GM21423 (cell line): ENCODE results near the gene MCRS1.
"Not testable (repeated sequence)": the region's sequence is repeated elsewhere in the genome, so short reads cannot be mapped to it uniquely, and the experiment has no call there.

ENCODE experiments used
- ATAC-seq: cut with Tn5 transposase; IDR thresholded peaks from one replicate; pipeline ENCODE4 v1.9.1; 2021; ENCODE audit warnings: mild to moderate bottlenecking, moderate library complexity; ENCODE audit not compliant: unreplicated experiment

Gene MCRS1

DNA sequence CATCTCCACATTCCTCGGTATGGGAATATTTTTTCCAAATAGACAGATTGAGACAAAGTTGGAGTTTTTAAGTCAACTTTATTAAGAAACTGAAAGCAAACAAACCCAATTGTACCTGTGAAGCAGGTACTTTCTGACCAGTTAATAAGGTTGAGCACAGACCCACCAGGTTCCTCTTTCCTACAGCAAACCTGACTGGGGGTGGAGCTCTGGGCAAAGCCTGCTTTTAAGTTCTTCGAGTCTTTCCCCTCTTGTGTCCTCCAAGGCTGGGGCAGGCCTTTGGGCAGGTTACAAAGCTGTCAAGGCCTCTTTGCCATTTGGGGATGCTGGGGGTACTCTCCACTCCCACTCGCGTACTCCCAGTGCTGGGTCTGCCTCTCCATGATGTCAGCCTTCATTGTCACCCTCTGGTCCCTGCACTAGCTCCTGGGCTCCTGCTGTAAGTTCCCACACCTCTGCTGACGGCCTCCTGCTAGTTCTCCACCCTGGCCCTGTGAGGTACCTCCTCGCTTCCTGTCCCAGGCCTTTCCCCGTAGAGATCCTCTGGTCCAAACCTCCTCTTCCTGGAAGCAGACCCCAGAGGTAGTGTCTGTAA lies 25.9 kb downstream of the MCRS1 start:
- ATAC-seq: no peak

DNA sequence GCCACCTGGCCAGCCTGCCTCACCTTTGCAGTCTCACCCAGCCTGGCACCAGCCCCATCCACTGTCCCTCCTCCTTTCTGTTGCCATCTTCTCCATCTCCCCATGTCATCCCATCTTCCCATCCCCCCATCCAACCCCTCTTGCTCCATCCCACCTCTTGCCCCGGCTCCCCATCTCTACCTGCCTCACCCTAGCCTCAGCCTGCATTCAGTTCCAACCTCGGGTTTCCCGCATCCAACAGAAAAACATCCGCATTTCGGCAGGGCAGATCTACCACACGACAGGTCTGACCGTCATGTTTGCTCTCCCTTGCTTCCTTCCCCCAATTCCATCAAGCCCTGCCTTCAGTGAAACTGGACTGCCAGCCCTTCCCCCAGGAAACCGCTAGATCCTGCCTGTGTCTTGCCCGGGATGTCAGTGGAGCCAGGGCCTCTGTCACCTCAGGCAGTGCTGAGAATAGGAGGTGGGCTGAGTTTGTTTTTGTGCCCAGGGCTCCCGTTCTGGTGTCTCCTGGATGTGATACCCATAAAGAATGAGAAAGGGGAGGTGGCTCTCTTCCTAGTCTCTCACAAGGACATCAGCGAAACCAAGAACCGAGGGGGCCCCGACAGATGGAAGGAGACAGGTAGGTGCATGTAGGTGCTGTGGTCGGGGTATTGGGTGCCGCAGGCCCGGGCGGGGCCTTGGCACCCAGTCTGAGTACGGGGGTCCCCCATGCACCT lies 26.6 kb downstream of the MCRS1 start:
- ATAC-seq: no peak

DNA sequence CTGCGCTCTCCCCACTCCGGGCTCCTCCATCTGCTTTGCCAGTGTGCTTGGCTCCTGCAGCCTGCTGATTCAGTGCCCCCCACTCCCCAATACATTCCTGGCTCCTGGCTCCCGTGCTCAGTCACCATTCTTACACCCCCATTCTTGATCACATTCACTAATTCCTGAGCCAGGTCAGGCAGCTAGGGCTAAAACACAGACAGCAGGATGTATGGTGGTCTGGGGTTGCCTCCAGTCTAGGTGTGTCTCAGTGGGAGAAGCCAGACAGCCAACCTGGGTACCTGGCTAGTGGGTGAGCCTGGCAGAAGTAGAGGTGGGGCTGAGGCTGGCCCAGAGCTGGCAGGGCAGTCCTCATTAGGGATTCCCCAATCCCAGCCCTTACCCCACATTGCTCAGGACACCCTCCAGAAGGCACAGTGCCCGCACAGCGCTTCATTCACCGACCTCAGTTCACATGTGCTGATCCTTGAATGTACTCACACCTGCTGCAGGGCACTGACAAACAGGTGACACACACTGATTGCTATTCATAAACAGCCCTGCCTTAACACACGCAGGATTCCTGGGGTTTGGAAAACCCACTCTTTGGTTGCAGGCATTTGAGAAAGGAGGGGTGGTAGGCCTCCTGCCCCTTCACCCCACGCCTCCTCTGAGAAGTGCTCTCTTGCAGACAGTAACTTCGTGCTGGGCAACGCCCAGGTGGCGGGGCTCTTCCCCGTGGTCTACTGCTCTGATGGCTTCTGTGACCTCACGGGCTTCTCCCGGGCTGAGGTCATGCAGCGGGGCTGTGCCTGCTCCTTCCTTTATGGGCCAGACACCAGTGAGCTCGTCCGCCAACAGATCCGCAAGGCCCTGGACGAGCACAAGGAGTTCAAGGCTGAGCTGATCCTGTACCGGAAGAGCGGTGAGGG lies 27.5 kb downstream of the MCRS1 start:
- ATAC-seq: no peak

DNA sequence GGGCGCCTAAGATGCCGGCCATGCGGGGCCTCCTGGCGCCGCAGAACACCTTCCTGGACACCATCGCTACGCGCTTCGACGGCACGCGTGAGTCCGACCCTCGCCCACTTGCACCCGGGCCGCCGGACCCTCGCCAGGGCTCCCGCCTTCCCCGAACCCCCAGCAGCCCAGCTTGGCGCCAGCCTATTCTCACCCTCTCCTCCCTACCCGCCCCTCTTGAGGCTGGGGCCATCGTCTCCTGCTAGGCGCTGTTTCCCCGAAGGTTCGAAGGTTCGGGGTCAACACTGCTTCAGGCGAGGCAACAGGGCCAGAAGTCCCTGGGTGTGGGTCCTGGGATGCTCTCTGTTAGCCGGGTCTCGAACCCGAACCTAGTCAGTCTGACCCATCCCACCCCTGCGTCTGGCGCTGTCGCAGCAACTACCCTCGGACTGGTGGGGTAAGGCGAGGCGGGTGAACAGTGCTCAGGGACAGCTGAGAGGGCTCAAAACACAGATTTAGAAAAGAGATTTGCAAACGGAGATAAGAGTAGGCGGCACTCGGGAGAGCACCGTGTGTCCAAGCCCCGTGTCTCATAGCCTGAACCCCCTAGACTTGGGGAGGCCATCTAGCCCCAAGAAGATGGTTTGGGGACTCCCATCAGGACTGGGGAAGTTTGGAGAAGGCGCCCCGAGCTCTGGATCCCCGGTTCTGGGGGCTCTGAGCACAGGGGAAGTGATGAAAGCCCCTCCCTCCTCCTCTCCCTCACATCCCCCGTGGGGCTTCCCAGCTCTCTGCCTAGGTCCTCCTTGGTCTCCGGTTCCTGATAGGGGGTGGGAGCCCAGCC lies 28.3 kb downstream of the MCRS1 start:
- no peak for ATAC-seq

DNA sequence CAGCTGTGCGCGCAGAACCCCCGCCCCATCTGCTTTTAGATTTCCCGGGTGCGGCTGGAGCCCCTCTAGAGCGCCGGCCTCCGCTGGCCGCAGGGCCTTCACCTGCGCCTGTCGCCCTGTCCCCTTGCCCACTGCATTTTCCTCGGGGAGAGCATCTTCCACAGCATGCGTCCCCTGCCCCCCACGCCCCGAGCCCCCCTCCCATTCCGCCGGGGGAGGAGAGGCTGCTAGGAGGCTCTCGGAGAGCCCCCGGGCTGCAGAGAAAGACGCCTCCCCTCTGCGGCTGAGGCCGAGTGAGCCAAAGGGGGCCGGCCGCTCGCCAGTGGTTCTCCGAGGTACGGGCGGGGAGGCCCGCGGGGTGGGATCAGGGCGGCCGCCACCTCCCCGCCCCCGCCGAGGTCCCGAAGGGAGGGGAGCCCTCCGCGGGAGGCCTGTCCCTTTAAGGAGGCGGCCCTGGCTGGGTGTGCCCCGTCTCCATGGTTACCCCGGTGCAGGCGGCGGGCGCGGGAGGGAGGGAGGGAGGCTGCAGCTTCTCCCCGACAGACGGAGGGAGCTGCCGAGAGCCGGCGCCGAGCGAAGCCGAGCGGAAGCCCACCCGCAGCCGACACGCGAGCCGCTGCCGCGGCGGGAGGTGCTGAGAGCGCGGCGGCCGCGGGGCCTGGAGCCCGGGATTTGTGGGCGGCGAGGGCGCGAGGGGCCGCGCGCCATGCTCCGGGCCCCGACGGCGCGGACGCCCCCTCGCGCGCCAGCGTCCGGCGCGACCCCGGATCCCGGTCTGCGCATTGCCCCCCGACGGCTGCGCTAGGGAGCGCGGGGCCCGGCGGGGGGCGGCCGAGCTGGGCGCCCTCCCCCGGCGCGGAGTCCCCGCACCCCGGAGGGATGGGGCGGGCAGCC lies 29.2 kb downstream of the MCRS1 start, which contains the start of gene KCNH3:
TSS of gene KCNH3 (plus strand) at position 521 of the 894 bp plus-strand sequence. CDS start 387 bp downstream, outside the sequence.
- peak; percentile 70 for ATAC-seq

DNA sequence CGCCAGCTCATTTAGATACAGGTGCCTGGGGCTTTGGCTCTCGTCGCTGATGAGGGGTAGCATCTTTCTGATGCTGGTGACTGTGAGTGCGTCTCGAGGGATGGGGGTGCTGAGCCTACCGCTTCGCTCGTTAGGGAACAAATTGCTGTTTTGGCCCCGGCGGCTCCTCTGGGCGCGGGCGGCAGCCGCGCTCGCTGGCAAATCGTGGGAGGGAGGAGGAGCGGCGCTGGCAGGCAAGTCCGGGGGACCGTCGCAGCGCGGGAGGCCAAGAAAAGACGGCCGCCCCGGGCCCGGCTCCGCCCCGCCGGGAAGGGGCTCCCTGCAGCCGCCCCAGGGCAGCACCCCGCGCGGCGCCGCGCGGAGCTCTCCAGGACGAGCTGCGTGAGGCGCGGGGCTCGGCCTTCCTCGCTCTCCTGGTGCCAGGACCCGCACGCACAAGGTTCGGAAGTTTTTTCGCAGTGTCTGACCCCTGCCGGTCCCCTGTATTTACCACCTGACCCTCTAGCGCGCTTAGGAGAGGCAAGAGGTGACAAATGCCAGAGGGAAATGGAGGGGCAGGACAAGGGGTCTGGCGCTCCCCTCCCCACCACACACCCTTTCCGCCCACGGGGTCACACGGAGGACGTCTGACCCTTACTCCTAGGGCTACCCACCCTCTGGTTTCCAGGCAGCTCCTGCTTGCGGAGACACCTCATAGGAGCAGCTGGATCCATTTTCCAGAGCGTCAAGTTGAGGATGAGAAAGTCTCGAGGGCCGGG lies 30.0 kb downstream of the MCRS1 start:
- ATAC-seq: no peak

DNA sequence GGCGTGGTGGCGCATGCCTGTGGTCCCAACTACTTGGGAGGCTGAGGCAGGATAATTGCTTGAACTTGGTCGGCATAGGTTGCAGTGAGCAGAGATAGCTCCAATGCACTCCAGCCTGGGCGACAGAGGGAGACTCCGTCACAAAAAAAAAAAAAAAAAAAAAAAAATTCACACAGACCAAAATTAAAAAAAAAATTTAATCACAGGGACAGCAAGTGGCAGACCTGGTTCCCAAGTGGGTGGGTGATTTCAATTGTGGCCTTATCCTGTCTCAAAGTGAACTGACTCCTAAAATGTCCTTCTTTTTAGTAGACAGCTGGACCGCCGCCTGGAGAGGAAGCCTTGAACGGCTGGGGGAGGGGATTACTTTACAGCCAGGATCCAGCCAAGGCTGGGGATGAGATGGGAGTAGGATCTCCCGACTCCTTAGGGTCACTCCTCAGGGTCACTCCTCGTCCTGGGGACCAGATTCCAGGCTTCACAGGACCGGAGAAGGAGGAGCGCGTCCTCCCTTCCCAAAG lies 30.7 kb downstream of the MCRS1 start:
- ATAC-seq: no peak

DNA sequence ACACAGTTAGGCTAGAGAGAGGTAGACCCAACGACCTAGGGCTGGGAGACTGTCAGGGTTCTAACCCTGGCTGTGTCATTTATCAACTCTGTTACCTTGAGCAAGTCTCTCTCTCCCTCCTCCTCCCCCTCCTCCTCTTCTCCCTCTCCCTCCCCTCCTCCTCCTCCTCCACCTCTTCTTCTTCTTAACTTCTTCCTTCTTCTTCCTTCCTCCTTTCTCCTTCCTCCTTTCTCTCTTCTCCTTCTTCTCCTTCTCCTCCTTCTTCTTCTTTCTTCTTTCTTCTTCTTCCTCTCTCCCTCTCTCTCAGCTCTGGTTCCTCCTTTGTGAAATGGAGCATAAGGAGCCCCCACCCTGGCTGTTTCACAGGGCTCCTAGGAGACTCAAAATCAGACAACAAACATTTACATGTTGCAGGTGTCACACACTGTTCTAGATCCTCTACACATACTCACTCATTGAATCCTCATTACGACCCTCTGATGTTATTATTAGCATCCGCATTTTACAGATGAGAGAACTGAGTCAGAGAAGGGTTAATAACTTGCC lies 31.3 kb downstream of the MCRS1 start:
- ATAC-seq: no peak

DNA sequence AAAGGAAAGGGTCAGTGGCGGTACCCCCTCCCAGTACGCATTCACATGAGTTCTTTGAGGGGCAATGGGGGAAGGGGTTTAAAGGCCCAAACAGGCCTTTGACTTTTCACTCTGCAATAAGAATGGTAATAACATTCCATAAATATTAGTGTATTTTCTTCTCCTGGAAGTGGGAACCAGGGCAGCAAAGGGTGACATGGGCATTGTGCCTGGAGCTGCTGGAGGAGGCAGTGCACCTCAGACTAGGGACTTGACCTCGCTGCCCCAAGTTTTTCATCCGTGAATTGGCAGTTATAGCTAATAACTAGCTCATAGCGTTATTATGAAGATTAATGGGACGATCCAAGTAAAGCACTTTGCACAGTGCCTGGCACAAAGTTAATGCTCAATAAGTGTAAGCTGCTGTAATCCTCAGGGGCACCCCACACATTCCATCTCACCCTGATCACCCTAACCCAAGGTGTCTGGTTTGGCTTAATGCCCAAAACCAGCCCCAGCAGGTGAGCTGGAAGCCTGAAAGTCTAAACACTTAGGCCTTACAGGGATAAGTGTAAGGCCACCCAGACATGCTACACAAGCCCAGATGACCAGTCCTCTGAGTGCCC lies 31.9 kb downstream of the MCRS1 start:
- ATAC-seq: no peak

DNA sequence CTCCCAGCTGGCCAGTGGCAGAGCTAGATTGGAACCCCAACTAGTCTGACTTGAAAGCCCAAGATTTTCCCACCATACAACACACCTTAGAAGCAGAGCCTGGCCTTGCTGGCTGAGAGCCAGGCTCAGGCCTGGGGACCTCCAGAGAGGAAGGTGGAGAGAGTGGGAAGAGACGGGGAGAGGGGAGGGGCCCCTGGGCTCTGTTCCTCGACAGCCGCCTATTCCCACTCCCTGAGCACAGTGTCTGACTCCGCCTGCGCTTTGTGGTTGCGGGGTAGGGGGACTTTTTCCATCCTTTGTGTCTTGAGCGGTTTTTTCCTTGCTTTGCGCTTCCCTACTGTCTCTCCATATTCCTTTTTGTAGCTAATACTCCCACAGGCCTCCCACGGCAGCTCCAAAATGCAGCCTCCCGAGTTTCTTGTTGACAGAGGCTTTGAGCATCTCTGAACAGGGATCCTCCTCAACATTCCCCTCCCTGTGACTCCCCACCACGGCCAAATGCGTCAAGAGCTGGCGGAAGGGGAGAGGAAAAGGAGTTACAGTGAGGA lies 33.1 kb downstream of the MCRS1 start:
- no peak for ATAC-seq

DNA sequence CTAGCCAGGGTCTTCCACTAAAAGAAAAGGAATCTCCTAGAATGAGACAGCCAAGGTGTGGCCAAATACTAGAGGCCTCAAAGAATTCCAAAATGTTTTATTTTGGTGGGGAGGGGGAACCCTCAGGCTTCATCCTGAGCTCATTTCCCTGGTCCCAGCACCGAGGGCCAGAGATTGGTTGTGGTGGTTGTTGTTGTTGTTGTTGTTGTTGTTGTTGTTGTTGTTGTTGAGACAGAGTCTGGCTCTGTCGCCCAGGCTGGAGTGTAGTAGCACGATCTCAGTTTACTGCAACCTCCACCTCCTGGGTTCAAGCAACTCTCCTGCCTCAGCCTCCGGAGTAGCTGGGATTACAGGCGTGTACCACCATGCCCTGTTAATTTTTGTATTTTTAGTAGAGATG lies 33.8 kb downstream of the MCRS1 start:
- not testable (repeated sequence) for ATAC-seq

DNA sequence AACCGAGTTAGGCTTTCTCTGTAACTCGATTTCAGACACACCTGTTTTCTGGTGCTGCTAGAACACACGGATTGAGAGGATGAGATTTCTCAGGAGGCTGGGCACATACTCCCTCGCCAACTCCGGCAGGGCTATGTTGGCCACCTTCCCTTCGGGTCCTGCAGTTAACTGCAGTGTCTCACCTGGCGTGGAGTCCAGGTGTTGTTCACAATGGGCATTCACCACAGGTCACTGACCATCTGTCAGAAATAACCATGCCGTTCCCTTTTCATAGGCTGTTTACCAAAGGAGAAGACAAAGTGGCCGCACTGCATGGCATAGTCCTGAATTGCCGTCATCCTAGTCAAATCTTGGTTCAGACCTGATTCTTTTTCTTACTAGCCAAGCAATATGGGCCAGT lies 34.6 kb downstream of the MCRS1 start:
- no peak for ATAC-seq

DNA sequence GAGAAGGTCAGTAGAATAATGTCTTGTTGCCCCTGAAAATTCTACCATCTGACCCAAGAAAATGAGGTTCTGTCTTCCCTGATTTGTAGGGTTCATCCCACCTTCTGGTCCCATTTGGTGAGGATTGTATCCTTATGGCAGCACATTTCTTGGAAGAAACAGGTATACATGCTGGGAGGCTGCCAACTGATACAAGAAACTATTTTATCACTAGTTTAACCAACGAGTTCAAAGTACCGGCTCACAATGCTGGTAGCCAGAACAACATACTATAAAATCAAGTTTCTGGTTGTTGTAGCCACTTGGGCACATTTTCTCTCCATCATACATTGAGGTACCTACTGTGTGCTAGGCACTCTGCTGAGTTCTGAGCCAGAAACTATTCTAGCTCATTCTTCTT lies 36.2 kb downstream of the MCRS1 start:
- ATAC-seq: no peak

DNA sequence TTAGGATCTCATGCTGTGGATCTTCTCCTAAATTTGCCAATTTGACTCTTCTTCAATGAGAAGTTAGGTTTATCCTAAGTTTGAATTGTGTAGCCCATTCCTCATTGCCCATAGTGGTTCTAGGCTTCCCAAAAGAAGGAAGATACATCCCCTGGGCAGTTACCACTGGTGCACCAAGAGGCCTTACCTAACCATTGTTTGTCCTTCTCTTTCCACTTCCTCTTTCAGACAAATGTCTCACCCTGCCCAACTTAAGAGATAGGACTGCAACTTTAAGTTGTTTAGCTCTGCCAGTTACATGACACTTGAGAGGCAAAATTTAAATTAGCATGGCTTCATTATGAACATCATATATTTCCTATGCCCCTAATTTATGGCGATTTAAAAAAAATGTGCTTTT lies 38.5 kb downstream of the MCRS1 start:
- ATAC-seq: no peak

DNA sequence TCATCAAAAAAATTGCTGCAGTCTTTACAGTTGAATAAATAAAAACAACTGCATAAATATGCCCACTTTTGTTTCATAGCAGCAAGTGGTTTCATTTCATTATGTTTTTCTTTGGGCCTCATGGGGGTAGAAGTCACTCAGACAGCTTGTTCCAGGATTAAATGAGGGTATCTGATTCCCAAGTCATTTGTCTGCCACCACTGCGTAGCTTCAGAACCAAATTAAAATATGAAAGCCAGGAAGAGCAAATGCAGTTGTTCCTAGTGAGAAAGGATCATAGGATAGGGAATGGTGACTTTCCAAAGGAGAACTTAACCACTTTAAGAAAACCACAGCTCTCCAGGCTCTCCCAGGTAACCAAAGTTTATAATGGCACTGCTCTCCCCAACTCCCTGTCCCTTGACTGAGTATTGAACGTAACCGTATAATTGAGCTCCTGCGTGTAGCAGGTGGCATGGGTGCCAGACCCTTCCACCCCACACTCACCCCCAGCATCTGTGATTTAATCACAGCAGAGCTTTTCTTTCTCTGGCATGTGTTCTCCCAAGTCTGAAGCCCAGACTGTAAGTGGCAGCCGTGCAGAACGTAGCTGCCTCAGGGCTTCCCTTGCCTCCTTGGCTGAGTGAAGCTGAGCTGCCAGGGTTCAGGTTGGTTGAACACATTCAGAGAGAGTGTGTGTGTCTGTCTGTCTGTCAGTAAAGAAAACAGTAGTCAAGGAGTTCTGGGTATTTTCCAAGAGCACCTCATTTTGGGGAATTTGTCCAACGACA lies 40.4 kb downstream of the MCRS1 start:
- no peak for ATAC-seq

DNA sequence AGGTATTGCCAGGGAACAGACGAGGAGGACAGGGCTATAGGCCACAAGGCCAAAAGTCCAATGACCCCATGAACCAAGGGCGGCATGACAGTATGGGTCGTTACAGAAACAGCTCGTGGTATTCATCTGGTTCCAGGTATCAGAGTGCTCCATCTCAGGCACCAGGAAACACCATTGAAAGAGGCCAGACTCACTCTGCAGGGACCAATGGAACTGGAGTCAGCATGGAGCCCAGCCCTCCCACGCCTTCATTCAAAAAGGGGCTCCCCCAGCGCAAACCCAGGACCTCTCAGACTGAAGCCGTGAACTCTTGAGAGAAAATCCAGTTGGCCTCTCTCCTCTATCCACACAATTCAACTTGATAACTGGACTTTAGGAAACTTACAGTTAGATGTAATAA lies 42.0 kb downstream of the MCRS1 start:
- ATAC-seq: no peak

DNA sequence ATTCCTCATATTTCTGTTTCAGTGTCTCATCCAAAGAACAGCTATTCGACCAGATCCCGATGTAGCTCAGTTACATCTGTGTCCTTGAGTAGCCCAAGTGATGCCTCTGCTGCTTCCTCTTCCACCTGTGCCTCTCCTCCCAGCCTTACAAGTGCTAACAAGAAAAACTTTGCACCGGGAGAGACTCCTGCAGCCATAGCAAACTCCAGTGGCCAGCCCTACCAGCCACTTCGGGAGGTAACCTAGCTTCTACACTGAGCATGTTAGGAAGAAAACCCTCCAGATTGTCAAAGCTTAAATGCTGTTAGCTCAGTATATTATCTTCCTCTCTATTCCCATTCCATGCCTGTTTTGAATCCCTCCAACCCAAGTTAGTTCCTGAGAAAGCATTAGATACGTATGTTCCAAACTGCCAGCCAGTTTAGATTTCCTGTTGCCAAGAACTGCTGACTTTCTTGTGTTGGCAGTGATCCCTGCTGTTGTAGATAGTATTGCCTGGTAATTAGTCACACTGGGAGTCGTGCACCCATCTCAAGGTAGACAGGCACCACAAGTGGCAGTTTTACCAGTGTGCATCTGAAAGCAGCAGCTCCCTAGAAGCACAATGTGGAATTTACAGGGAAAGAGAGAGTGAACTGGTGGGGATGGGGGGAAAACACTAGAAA lies 43.1 kb downstream of the MCRS1 start:
- no peak for ATAC-seq
